Ectodermal cell (in vitro differentiated cells): ENCODE results near the gene ZMAT5.
A peak's percentile ranks its signal among the peaks of the same experiment; 100 is the strongest.

Experiments
- H3K27ac ChIP-seq: 2 replicates; pipeline ENCODE4 v1.7.0; 2013; ENCODE audit warnings: mild to moderate bottlenecking, low read depth, low read length; ENCODE audit not compliant: insufficient read depth, poor library complexity, severe bottlenecking
- H3K27me3 ChIP-seq: 2 replicates; pipeline ENCODE4 v1.7.0; 2013; ENCODE audit warnings: mild to moderate bottlenecking, low read length; ENCODE audit not compliant: insufficient read depth, control insufficient read depth, poor library complexity, severe bottlenecking
- H3K36me3 ChIP-seq: one replicate; pipeline ENCODE4 v1.7.0; 2013; ENCODE audit warnings: low read length; ENCODE audit not compliant: control insufficient read depth, insufficient read depth
- H3K4me1 ChIP-seq: one replicate; pipeline ENCODE4 v1.7.0; 2013; ENCODE audit warnings: low read length; ENCODE audit not compliant: control insufficient read depth, insufficient read depth
- H3K4me3 ChIP-seq: 2 replicates; pipeline ENCODE4 v1.7.0; 2013; ENCODE audit warnings: low read depth, low read length, control low read depth; ENCODE audit not compliant: insufficient read depth
- H3K9me3 ChIP-seq: 2 replicates; pipeline ENCODE4 v1.7.0; 2013; ENCODE audit warnings: mild to moderate bottlenecking, low read length, moderate library complexity; ENCODE audit not compliant: control insufficient read depth
- WGBS, 2 experiments: methylation state at CpG; one replicate each; pipeline ENCODE4 v1.1.7; 2013; ENCODE audit warnings: missing lambda C conversion rate in 2 of 2; 5-methylcytosine and 5-hydroxymethylcytosine counted together

ZMAT5 gene

GRCh38 chr22:29691636-29692326, 75.0 kb downstream of the ZMAT5 start:
- 46 to 49% methylated on average over 13 of the region's 13 CpGs for WGBS, 2 experiments
- peaks cover 42% of the 10 kb centered on the region for H3K4me1 ChIP-seq
- H3K4me3 ChIP-seq = no peak overlapping the region
- H3K9me3 ChIP-seq = no peaks in the 10 kb centered on the region
- H3K27me3 ChIP-seq = no peaks in the 10 kb centered on the region
- H3K27ac ChIP-seq = no peak overlapping the region
- no peaks in the 10 kb centered on the region for H3K36me3 ChIP-seq

- no peaks in the 10 kb centered on the region for H3K36me3 ChIP-seq
- no peaks in the 10 kb centered on the region for H3K9me3 ChIP-seq
- no peak overlapping the region for H3K27ac ChIP-seq
- no peaks in the 10 kb centered on the region for H3K27me3 ChIP-seq
- 71 to 77% methylated on average over 9 of the region's 9 CpGs for WGBS, 2 experiments
- H3K4me3 ChIP-seq = no peak overlapping the region
- peaks cover 42% of the 10 kb centered on the region for H3K4me1 ChIP-seq
These were observed 76.3 kb downstream of the ZMAT5 start for GRCh38 chr22:29690476-29690875.

- no peak overlapping the region for H3K27ac ChIP-seq
- H3K36me3 ChIP-seq = no peaks in the 10 kb centered on the region
- no peaks in the 10 kb centered on the region for H3K9me3 ChIP-seq
- 9 to 12% methylated on average over 8 of the region's 8 CpGs for WGBS, 2 experiments
- peaks cover 42% of the 10 kb centered on the region for H3K4me1 ChIP-seq
- no peak overlapping the region for H3K4me3 ChIP-seq
- no peaks in the 10 kb centered on the region for H3K27me3 ChIP-seq
These were observed 77.0 kb downstream of the ZMAT5 start for GRCh38 chr22:29689880-29690213.

GRCh38 chr22:29689206-29689879, 77.5 kb downstream of the ZMAT5 start:
- Histone ChIP-seq H3K36me3 (no peaks in the 10 kb centered on the region), H3K27me3 (no peaks in the 10 kb centered on the region), H3K4me3 (no peak overlapping the region), H3K27ac (peak overlapping the region; percentile 45), H3K9me3 (no peaks in the 10 kb centered on the region), H3K4me1 (peaks cover 42% of the 10 kb centered on the region)
- 42 to 47% methylated on average over 5 of the region's 5 CpGs for WGBS, 2 experiments

- Histone ChIP-seq H3K36me3 (peaks cover under 1% of the 10 kb centered on the region), H3K4me1 (peaks cover 13% of the 10 kb centered on the region), H3K27me3 (no peaks in the 10 kb centered on the region), H3K27ac (no peak overlapping the region), H3K4me3 (no peak overlapping the region), H3K9me3 (no peaks in the 10 kb centered on the region)
- 95% methylated on average over 4 of the region's 4 CpGs for WGBS, 2 experiments
These were observed 82.6 kb downstream of the ZMAT5 start for GRCh38 chr22:29684244-29684643.

- H3K27ac ChIP-seq = no peak overlapping the region
- peaks cover 8% of the 10 kb centered on the region for H3K4me1 ChIP-seq
- H3K36me3 ChIP-seq = peaks cover 7% of the 10 kb centered on the region
- H3K27me3 ChIP-seq = no peaks in the 10 kb centered on the region
- H3K4me3 ChIP-seq = no peak overlapping the region
- H3K9me3 ChIP-seq = no peaks in the 10 kb centered on the region
- 94 to 98% methylated on average over 4 of the region's 4 CpGs for WGBS, 2 experiments
These were observed 83.3 kb downstream of the ZMAT5 start for GRCh38 chr22:29683536-29683935.
